VCaP (cell line): ENCODE results near the gene ASB18.

Source experiments
- H3K27ac ChIP-seq: fragments of 450-650 bp; 2 replicates; pipeline ENCODE4 v1.5.1; 2017
- CTCF ChIP-seq: fragments of 450-650 bp; conservative IDR thresholded peaks from 2 replicates; pipeline ENCODE4 v1.5.1; 2017; ENCODE audit warnings: mild to moderate bottlenecking, moderate library complexity

Gene ASB18

GRCh38 chr2:236177967-236178889 lies 86.0 kb downstream of the ASB18 start:
- TF ChIP-seq CTCF = peak; percentile 92
- H3K27ac ChIP-seq = peak overlapping the region; percentile 42; the same call in 1 of the 2 replicates

- TF ChIP-seq CTCF = no peak
- no peak overlapping the region for H3K27ac ChIP-seq
Observed at GRCh38 chr2:236177604-236177966, 86.6 kb downstream of the ASB18 start.

- TF ChIP-seq CTCF = no peak
- H3K27ac ChIP-seq = no peak overlapping the region
Observed at GRCh38 chr2:236176951-236177350, 87.3 kb downstream of the ASB18 start.

GRCh38 chr2:236176417-236176816 lies 87.8 kb downstream of the ASB18 start:
- no peak overlapping the region for H3K27ac ChIP-seq
- peak; percentile 59 for TF ChIP-seq CTCF

- no peak for TF ChIP-seq CTCF
- H3K27ac ChIP-seq = 0 out of 2 replicates have a peak overlapping the region, but pooled peaks have one; percentile 21
Observed at GRCh38 chr2:236175548-236176150, 88.6 kb downstream of the ASB18 start.

- no peak for TF ChIP-seq CTCF
- H3K27ac ChIP-seq = no peak overlapping the region
Observed at GRCh38 chr2:236173729-236174607, 90.2 kb downstream of the ASB18 start.
